Panc1 (cell line): ENCODE results near the gene KDM1B.

Experiments
- TF ChIP-seq, protein P1 (sequence below): fragments of 450-650 bp; IDR thresholded peaks from 2 replicates; pipeline ENCODE4 v1.5.1; 2017; ENCODE audit warnings: mild to moderate bottlenecking
- TF ChIP-seq, protein P2 (sequence below), 2 experiments: IDR thresholded peaks; 2 replicates each; pipeline ENCODE4 v1.6.1; 2011 to 2012; ENCODE audit warnings: low read depth in 2 of 2, control low read depth in 1 of 2, low read length in 1 of 2, mild to moderate bottlenecking in 1 of 2, moderate library complexity in 1 of 2; ENCODE audit not compliant: insufficient read depth in 1 of 2

DNA sequence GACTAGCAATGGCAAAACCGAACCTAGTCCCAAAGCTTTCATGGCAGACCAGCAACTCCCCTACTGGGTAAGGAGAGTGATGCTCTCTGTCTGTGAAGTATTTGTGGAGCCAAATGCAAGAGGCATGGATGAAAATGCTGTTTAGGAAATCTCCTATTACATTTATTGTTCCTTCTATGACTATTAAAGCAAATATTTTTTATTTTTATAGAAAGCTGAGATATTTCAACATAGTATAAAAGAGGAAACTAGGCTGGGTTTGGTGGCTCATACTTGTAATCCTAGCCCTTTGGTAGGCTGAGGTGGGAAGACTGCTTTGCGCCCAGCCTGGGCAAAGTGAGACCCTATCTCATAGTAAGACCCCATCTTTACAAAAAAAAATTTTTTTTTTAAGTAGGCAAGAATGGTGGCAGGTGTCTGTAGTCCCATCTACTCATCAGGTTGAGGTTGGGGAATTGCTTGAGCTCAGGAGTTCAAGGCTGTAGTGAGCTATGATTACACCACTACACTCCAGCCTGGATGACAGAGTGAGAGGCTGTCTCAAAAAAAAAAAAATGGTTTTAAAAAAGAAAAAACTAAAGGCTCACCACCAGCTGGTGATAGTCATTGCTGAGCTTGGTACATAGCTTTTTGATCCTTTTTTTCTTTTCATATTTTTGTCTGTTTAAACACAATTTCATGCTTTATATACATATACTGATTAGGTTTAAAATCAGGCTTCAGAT, 11.3 kb downstream of the KDM1B start:
- TF ChIP-seq, protein P1, sequence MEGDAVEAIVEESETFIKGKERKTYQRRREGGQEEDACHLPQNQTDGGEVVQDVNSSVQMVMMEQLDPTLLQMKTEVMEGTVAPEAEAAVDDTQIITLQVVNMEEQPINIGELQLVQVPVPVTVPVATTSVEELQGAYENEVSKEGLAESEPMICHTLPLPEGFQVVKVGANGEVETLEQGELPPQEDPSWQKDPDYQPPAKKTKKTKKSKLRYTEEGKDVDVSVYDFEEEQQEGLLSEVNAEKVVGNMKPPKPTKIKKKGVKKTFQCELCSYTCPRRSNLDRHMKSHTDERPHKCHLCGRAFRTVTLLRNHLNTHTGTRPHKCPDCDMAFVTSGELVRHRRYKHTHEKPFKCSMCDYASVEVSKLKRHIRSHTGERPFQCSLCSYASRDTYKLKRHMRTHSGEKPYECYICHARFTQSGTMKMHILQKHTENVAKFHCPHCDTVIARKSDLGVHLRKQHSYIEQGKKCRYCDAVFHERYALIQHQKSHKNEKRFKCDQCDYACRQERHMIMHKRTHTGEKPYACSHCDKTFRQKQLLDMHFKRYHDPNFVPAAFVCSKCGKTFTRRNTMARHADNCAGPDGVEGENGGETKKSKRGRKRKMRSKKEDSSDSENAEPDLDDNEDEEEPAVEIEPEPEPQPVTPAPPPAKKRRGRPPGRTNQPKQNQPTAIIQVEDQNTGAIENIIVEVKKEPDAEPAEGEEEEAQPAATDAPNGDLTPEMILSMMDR, result no peak
- TF ChIP-seq, protein P2, sequence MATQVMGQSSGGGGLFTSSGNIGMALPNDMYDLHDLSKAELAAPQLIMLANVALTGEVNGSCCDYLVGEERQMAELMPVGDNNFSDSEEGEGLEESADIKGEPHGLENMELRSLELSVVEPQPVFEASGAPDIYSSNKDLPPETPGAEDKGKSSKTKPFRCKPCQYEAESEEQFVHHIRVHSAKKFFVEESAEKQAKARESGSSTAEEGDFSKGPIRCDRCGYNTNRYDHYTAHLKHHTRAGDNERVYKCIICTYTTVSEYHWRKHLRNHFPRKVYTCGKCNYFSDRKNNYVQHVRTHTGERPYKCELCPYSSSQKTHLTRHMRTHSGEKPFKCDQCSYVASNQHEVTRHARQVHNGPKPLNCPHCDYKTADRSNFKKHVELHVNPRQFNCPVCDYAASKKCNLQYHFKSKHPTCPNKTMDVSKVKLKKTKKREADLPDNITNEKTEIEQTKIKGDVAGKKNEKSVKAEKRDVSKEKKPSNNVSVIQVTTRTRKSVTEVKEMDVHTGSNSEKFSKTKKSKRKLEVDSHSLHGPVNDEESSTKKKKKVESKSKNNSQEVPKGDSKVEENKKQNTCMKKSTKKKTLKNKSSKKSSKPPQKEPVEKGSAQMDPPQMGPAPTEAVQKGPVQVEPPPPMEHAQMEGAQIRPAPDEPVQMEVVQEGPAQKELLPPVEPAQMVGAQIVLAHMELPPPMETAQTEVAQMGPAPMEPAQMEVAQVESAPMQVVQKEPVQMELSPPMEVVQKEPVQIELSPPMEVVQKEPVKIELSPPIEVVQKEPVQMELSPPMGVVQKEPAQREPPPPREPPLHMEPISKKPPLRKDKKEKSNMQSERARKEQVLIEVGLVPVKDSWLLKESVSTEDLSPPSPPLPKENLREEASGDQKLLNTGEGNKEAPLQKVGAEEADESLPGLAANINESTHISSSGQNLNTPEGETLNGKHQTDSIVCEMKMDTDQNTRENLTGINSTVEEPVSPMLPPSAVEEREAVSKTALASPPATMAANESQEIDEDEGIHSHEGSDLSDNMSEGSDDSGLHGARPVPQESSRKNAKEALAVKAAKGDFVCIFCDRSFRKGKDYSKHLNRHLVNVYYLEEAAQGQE (IDR thresholded peaks at IDR 0.05; ENCODE audit: insufficient read depth in 1 of 2, low read depth in 2 of 2, low read length in 1 of 2), result no peak
